ENCODE data around the gene RSRC1.
"Not testable (repeated sequence)": the region's sequence is repeated elsewhere in the genome, so short reads cannot be mapped to it uniquely, and the experiment has no call there.

Gene RSRC1, protein sequence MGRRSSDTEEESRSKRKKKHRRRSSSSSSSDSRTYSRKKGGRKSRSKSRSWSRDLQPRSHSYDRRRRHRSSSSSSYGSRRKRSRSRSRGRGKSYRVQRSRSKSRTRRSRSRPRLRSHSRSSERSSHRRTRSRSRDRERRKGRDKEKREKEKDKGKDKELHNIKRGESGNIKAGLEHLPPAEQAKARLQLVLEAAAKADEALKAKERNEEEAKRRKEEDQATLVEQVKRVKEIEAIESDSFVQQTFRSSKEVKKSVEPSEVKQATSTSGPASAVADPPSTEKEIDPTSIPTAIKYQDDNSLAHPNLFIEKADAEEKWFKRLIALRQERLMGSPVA

DNA sequence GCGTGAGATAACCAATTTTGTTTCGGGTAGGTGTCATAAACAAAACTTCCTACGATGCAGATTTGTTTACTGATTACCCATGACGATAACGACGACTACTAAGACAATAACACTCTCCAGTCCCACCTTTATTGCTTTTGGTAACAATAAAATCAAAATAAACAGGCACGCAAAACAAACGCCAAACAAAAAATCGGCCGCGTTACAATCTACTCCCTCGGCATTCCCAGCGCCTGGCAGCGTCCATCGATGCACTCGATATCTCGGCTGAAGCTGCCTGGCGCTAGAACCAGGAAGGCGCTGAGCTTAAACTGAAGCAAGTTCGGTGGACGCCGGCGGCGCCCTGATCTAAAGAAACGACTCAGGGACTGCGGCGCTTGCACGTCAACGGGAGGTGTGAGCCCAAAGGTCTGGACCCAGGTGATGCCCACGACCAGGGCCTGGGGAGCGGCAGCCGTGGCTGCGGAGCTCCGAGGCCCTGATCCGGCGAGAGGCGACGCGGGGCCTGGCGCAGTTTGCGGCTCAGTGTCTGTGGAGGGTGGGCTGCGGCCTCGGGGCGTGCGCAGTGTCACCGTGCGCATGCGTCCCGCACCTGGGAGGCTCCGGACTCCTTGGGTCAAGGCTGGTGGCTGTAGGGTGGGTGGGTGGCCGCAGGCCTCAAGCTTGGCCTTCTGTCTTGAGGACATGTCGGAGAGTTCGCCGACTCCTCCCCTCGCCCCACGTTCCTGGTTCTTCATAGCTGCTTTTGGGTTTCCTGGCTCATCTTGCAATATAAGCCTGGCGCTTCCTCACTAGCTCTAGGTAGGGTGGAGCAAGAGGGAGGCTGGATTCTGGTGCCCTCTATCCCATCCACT is at the start of gene RSRC1:
TSS of gene RSRC1 (plus strand) at position 286 of the 854 bp plus-strand sequence. CDS start 12,016 bp downstream, outside the sequence.
- Mint-ChIP-seq H3K4me1 (peaks cover 66% of the 10 kb centered on the region), H3K4me3 (peak within 1 kb of the TSS; percentile 90), H3K27ac (peak within 1 kb of the TSS; percentile 75), H3K9me3 (peaks cover 10% of the 10 kb centered on the region), H3K36me3 (ENCODE audit: low read depth) (peaks cover 24% of the 10 kb centered on the region), H3K27me3 (peaks cover 39% of the 10 kb centered on the region)
- ATAC-seq = peak; percentile 90
- DNase-seq = peak; percentile 76

DNA sequence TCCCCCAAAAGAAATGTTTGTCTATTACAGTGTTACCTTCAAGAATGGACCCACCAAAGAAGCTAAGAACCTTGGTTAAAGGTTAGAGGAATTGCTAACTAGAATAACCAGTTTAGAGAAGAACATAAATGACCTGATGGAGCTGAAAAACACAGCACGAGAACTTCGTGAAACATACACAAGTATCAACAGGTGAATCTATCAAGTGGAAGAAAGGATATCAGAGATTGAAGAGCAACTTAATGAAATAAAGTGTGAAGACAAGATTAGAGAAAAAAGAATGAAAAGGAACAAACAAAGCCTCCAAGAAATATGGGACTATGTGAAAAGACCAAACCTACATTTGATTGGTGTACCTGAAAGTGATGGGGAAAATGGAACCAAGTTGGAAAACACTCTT is 44.3 kb upstream of the RSRC1 start:
- H3K4me3 Mint-ChIP-seq; ATAC-seq; DNase-seq; H3K4me1 Mint-ChIP-seq; H3K36me3 Mint-ChIP-seq (ENCODE audit: low read depth); H3K9me3 Mint-ChIP-seq; H3K27ac Mint-ChIP-seq: not testable (repeated sequence)
- H3K27me3 Mint-ChIP-seq = peaks cover 21% of the 10 kb centered on the region

DNA sequence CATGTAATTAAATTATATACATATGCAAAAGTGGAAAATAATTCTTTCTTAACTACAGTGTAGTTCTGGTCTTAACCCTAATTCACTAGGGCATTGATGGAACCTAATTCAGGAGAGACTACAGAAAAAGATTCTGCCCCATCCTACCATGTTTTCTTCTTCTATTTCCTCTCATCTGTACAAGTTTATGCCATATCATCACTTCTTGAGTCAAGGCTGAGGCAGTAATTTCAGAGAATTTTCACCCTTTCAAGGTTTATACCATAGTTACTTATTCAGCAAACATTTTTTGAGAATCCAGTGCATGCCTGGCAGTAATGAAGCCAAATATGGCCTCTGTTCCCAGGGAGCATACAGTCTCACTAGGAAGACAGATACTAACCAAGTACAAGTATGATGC is 37.1 kb upstream of the RSRC1 start:
- Mint-ChIP-seq H3K4me3 (no peak overlapping the region), H3K27me3 (peaks cover 19% of the 10 kb centered on the region), H3K27ac (no peak overlapping the region), H3K36me3 (ENCODE audit: low read depth) (no peaks in the 10 kb centered on the region), H3K9me3 (no peaks in the 10 kb centered on the region), H3K4me1 (no peaks in the 10 kb centered on the region)
- DNase-seq (no peak), ATAC-seq (no peak)

DNA sequence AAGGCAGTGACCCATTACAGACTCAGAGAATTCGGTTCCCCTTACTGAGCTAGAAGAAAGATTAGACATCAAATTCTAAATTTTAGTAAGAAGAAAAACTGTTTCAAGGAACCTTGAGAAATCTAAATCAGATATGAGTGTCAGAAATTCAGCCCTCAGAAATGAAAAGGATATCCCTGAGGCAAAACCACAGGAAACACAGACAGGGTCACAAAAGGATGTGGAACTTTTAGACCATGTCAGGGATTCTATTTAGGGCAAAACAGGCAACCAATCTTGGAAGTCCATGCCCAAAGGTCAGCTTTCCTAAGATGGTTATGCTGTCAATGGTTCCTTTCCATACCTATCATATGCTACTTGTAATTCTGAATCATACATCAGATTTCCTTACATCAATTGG is 35.3 kb upstream of the RSRC1 start:
- no peak overlapping the region for H3K4me3 Mint-ChIP-seq
- peaks cover 17% of the 10 kb centered on the region for H3K27me3 Mint-ChIP-seq
- DNase-seq = no peak
- H3K36me3 Mint-ChIP-seq (ENCODE audit: low read depth) = no peaks in the 10 kb centered on the region
- no peaks in the 10 kb centered on the region for H3K4me1 Mint-ChIP-seq
- no peak for ATAC-seq
- no peak overlapping the region for H3K27ac Mint-ChIP-seq
- no peaks in the 10 kb centered on the region for H3K9me3 Mint-ChIP-seq

DNA sequence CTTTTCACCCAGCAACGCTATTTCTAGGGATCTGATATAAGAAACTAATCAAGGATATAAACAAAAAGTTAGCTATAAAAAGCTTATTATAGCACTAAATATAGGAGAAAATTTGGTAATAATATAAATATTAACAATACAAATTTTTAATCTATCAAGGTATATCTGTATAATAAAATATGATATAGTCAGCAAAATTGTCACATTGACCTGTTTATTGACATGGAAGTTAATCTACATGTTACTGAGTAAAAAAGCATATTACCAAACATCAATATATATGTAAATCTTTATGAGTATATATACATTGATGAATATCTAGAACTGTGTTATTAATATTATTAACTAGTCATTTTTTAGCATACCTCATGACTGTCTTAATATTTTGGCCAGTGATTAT is 30.3 kb upstream of the RSRC1 start:
- ATAC-seq (no peak), DNase-seq (no peak)
- no peak overlapping the region for H3K27ac Mint-ChIP-seq
- no peaks in the 10 kb centered on the region for H3K36me3 Mint-ChIP-seq (ENCODE audit: low read depth)
- H3K27me3 Mint-ChIP-seq = peaks cover 13% of the 10 kb centered on the region
- no peaks in the 10 kb centered on the region for H3K9me3 Mint-ChIP-seq
- H3K4me3 Mint-ChIP-seq = no peak overlapping the region
- H3K4me1 Mint-ChIP-seq = no peaks in the 10 kb centered on the region

DNA sequence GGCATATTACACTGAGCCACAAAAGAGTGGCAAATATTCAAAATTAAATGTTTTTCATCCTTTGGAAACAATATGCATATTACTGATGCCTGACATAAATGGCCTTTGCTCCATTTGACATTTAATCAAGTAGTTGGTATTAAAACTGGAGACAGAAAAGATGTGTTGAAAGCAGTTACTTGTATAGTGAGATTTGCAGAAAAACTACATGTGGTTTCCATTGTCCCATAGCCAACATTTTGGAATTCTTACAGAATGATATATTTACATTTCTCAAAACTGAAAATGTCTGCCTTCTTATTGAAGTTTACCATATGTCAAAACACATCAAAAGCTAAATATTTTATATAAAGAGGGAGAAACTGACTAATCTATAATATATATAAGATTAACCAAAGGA is 25.2 kb upstream of the RSRC1 start:
- DNase-seq = no peak
- H3K27me3 Mint-ChIP-seq = peaks cover 31% of the 10 kb centered on the region

DNA sequence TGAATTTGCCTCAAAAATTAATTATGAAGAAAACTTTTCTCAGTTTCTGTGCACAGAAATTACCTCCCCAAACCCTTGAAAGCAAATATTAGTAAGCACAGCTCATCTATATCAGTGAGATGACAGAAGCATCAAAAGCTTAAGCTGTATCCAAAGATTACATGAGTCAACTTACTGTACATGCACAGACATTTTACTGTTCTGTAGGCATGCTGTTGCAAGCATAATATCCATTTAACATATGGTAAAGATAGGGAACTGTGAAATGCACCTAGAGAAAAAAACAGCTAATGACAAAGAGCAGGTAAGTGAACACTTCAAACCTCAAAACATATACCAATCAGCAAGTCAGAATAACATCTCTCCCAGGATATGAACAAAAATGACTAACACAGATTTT is 24.5 kb upstream of the RSRC1 start:
- ATAC-seq = no peak
- Mint-ChIP-seq H3K9me3 (no peaks in the 10 kb centered on the region), H3K27me3 (peaks cover 35% of the 10 kb centered on the region), H3K4me1 (no peaks in the 10 kb centered on the region), H3K36me3 (ENCODE audit: low read depth) (no peaks in the 10 kb centered on the region), H3K4me3 (no peak overlapping the region), H3K27ac (no peak overlapping the region)
- DNase-seq = no peak

More for the DNA sequence above, 25.2 kb upstream of the RSRC1 start:
- ATAC-seq = no peak
- H3K27ac Mint-ChIP-seq = no peak overlapping the region
- no peaks in the 10 kb centered on the region for H3K36me3 Mint-ChIP-seq (ENCODE audit: low read depth)
- H3K9me3 Mint-ChIP-seq = no peaks in the 10 kb centered on the region
- no peaks in the 10 kb centered on the region for H3K4me1 Mint-ChIP-seq
- no peak overlapping the region for H3K4me3 Mint-ChIP-seq

DNA sequence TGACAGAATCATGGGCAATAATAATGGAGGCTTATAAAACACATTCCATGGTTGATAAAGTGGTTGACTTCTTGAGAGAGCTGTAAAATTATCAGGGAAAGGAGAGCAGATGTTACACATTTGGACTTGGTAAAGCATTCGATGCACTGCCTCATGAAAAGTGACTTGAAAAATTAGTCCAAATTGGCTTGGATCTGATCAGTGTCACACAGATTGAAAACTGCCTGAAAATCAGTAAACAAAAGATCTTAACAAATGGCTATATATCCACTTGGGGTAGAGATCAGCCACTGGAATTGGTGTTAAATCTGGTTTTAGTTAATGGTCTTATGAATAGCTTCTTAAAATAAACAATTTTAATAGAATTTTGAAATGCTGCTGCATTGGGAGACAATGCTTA is 24.0 kb upstream of the RSRC1 start:
- Mint-ChIP-seq H3K36me3 (ENCODE audit: low read depth) (no peaks in the 10 kb centered on the region), H3K27me3 (peaks cover 39% of the 10 kb centered on the region), H3K4me3 (no peak overlapping the region), H3K27ac (no peak overlapping the region), H3K4me1 (no peaks in the 10 kb centered on the region), H3K9me3 (no peaks in the 10 kb centered on the region)
- ATAC-seq = no peak
- DNase-seq = no peak

DNA sequence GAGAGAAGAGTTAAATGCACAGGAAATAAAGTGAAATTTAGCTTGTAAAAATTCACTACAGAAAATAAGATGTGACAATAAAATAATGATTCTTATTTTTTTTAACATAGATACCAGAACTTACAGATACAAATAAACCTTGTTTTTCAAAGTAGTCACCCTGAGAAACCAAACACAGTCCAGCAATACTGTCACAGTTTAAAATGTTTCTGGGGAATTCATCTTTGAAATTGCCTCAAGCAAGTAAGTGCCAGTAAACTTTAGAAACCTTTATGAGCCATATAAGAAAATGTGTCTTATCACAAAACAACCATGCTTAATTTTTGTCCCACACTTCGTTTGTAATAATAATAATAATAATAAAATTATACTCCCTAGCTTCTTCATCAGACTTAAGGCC is 23.5 kb upstream of the RSRC1 start:
- Mint-ChIP-seq H3K4me1 (no peaks in the 10 kb centered on the region), H3K4me3 (no peak overlapping the region), H3K27ac (no peak overlapping the region), H3K27me3 (peaks cover 40% of the 10 kb centered on the region), H3K9me3 (no peaks in the 10 kb centered on the region), H3K36me3 (ENCODE audit: low read depth) (no peaks in the 10 kb centered on the region)
- no peak for DNase-seq
- ATAC-seq = no peak

DNA sequence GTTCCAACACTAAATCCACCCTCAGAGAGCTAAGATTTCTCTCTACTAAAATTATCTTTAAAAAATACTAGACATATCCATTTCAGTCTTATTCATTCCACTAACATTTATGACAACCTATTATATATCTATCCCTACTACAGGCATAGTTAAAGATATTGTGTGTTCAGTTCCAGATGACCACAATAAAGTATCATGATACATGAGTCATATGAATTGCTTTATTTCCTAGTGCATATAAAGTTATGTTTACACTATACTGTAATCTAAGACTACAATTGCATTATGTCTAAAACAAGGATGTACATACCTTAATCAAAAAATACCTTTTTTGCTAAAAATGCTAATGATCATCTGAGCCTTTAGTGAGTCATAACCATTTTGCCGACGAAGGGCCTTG is 23.1 kb upstream of the RSRC1 start:
- Mint-ChIP-seq H3K4me3 (no peak overlapping the region), H3K36me3 (ENCODE audit: low read depth) (no peaks in the 10 kb centered on the region), H3K4me1 (no peaks in the 10 kb centered on the region), H3K9me3 (no peaks in the 10 kb centered on the region), H3K27ac (no peak overlapping the region), H3K27me3 (peaks cover 40% of the 10 kb centered on the region)
- DNase-seq (no peak), ATAC-seq (no peak)

DNA sequence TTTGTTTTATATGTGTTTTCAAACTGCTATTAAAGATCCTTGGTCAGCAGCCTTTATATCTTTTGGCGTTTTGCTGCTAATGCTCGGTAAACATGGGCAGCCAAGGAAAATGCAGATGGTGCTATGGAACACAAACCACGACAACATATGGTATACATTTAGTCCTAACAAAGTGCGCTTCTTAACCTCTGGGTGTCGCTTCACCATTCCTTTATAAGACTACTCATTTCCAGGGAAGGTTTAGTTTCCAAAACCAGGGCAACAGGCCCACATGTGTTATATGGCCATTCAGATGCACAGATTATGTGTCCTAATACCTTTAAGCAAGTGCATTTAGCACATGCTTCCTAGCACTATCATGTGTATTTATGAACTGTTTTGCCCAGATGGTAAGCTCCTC is 18.4 kb upstream of the RSRC1 start:
- ATAC-seq = no peak

DNA sequence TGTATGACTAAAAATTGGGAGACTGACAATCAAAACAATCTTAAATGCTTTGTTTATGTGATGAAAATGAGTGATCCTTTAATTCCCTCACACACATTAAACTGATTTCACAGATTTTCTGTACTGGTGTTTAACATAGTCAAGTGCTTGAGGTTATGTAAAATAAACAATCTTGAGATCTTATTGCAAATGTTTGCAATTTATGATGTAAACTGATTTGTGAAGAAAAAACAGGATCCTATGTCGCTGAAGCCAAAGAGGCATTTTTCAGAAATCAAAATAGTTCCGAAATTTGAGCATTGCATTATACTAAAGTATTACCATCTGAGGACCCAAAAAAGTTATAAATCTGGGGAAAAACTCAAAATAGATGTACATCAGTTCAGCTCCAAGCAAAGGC is 16.4 kb upstream of the RSRC1 start:
- Mint-ChIP-seq H3K27me3 (peaks cover 73% of the 10 kb centered on the region), H3K27ac (no peak overlapping the region), H3K9me3 (peaks cover 5% of the 10 kb centered on the region), H3K36me3 (ENCODE audit: low read depth) (peaks cover 6% of the 10 kb centered on the region), H3K4me3 (no peak overlapping the region), H3K4me1 (peaks cover 18% of the 10 kb centered on the region)
- ATAC-seq = no peak
- DNase-seq = no peak

More for the DNA sequence above, 18.4 kb upstream of the RSRC1 start:
- H3K4me3 Mint-ChIP-seq = no peak overlapping the region
- H3K9me3 Mint-ChIP-seq = peaks cover 5% of the 10 kb centered on the region
- no peak for DNase-seq
- peaks cover 5% of the 10 kb centered on the region for H3K4me1 Mint-ChIP-seq
- H3K36me3 Mint-ChIP-seq (ENCODE audit: low read depth) = peaks cover 4% of the 10 kb centered on the region
- no peak overlapping the region for H3K27ac Mint-ChIP-seq
- peaks cover 64% of the 10 kb centered on the region for H3K27me3 Mint-ChIP-seq

DNA sequence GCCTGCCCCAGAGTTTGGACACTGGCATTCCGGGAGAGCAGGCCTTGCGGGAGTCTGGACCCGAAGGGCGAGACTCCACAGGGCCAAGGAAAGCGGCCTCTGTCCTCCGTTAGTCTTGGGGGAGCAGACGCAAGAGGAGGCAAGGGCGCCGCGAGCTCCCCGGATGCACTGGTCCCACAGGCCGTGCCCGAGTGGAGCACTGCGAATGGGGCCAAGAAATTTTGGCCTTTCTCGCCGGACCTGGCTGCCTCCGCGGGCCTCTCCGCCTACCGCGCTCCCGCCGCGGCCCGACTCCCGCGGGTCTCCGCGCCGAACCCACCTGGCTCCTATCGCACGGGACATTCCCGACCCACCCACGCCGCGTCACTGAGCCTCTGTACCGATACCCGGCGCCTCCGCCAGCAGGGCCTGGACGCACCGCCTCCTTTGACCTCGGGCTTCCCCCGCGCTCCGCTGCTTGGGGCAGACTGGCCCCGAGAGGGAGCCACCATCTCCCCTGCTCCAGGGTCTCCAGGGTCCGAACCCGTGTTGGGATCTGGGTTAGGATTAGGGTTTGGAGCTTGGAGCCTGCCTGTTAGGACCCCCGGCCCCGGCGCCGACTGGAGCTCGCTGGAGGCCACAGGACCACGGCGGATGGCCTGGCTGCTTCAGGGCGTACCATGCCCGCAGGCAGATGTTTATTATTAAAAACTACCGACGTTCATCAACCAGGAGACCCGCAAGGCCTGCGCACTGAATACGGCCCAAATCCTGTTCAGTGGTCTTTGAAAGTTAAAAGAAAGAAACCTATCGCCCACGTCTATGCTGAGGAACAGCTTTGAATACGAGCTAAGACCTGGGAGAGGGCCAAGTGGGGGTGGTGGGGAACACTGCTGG is 15.4 kb upstream of the RSRC1 start:
- DNase-seq (no peak), ATAC-seq (no peak)
- peaks cover 5% of the 10 kb centered on the region for H3K9me3 Mint-ChIP-seq
- H3K27me3 Mint-ChIP-seq = peaks cover 78% of the 10 kb centered on the region
- peaks cover 24% of the 10 kb centered on the region for H3K4me1 Mint-ChIP-seq
- no peak overlapping the region for H3K27ac Mint-ChIP-seq
- peaks cover 6% of the 10 kb centered on the region for H3K36me3 Mint-ChIP-seq (ENCODE audit: low read depth)
- H3K4me3 Mint-ChIP-seq = no peak overlapping the region

DNA sequence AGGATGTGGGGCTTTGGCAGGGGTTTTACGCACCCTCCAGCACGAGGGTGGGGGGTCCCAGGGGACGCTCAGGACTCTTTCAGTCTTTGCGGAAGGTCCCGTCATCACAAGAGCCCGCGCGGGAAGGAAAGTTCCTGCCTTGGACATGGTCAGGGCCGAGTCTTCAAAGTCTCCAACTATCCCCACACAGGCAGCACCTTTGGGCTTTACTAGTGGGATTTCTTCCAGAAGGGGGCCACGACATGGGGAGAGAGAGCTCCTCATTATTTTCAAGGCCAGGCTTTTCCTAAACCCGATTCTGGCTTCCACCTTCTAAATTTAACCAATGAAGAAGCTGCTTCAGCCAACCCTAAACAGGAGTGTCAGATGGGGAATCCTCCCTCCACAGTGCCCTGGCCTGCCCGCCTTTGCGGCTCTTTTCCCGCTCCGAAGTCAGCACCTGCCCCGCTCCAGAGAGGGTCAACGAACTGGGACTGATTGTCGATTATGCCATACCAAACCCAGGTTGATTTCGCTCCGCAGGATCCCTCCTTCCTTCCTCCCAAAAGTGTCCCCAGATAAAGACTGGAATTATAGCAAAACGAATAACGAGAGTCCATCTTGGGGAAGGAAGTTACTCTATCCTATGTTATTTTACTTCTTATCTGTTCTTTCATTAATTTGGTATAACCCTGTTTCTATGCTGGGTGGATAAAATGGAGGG is 14.6 kb upstream of the RSRC1 start:
- ATAC-seq (no peak), DNase-seq (no peak)
- H3K36me3 Mint-ChIP-seq (ENCODE audit: low read depth) = peaks cover 6% of the 10 kb centered on the region
- peaks cover 5% of the 10 kb centered on the region for H3K9me3 Mint-ChIP-seq
- no peak overlapping the region for H3K27ac Mint-ChIP-seq
- H3K27me3 Mint-ChIP-seq = peaks cover 82% of the 10 kb centered on the region
- peaks cover 24% of the 10 kb centered on the region for H3K4me1 Mint-ChIP-seq
- no peak overlapping the region for H3K4me3 Mint-ChIP-seq

Data from activated naive CD8-positive, alpha-beta T cell treated with anti-CD3 and anti-CD28 coated beads, Interleukin-2, amount 50 U/mL, for 24 hours (primary cell).